Measurements from ENCODE around the gene KLK7.
"Not testable (repeated sequence)": the region's sequence is repeated elsewhere in the genome, so short reads cannot be mapped to it uniquely, and the experiment has no call there.

The KLK7 gene

GRCh38 chr19:50974702-50975556 lies 8.8 kb downstream of the KLK7 start:
- no peak for DNase-seq

DNA sequence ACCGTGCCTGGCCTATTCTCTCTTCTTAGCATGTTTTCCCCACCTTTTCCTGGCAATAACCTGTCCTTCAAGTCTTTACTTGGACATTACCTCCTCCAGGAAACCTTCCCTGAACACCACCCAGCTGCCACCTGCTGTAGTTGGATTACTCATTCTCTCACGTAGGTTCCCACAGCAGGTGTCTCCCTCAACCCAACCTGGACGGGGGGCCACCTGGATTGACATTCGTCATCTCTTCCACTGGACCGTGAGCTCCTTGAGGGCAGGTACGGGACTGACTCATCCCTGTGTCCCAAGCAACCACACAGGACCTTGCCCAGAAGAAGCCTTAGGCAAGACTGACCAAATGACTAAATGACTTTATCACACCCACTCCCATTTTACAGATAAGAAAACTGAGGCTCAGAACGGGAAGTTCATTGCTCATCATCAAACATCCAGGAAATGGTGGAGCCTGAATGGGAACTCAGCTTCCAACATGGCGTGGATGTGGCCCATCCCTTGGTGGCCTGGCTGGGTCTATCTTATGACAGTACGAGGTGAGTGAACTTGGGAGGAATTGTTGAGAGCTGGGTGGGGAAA lies 10.8 kb downstream of the KLK7 start:
- no peak for DNase-seq

- not testable (repeated sequence) for DNase-seq
Measured at GRCh38 chr19:50969810-50970209, 13.9 kb downstream of the KLK7 start.

DNA sequence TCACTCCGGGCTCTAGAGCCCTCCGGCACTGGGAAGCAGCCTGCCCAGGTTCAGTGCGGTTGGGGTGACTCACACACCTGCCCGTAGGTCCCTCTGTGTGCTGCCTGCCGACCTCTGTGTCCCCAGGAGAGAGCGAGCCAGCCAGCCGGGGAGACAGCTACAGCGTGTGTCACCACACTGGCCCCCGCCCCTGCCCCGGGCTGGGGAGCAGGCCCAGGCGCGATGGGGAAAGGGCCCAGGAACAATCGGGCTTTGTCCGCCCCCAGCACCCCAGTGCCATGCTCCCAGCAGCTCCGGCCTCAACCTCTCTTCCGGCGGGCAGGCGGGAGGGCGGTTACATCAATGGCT lies 14.3 kb downstream of the KLK7 start, which contains the start of gene KLK6:
TSS of gene KLK6 (minus strand) at position 179 of the 348 bp plus-strand sequence. CDS start 1,487 bp downstream, outside the sequence.
- no peak for DNase-seq

DNA sequence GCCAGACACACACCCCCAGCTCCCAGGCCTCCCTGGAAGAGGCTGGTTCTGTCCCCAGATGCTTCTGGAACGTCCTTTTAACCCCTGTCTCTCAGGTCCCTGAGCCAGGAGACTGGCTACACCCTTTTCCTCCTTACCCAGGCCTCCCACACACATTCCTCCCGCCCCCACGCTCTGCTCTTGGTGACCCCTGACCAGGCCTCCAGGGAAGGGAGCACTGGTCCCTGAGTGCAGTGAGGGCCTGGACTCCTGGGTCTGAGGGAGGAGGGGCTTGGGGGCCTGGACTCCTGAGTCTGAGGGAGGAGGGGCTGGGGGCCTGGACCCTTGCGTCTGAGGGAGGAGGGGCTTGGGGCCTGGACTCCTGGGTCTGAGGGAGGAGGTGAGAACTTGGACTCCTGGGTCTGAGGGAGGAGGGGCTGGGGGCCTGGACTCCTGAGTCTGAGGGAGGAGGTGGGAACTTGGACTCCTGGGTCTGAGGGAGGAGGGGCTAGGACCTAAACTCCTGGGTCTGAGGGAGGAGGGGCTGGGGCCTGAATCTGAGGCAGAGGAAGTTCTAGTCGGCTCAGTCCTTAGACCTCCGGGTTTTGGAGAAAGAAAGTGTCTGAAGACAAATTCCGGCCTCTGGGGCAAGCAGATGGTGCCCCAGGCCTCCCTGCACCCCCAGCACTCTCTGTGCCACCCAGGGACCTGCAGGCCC lies 14.9 kb downstream of the KLK7 start:
- no peak for DNase-seq

GRCh38 chr19:50967929-50968715 lies 15.6 kb downstream of the KLK7 start:
- no peak for DNase-seq

- no peak for DNase-seq
Measured at GRCh38 chr19:50964266-50964665, 19.5 kb downstream of the KLK7 start.

GRCh38 chr19:50963381-50963780 lies 20.3 kb downstream of the KLK7 start:
- no peak for DNase-seq

DNA sequence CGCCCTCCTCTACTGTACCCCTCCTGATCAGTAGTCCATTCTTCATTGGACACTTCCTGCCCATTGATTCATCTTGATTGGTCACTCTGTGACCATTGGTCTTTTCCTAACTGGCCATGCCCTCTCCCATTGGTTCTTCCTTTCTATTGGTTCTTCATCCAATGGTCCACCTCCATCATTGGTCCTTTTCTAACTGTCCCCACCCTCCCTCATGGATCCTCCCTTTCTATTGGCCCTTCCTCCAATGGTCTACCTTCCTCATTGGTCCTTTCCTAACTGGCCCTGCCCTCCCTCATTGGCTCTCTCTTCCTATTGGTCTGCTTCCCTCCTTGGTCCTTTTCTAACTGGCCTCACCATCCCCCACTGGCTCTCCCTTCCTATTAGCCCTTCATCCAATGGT lies 21.5 kb downstream of the KLK7 start:
- DNase-seq = no peak

- no peak for DNase-seq
Measured at GRCh38 chr19:50959731-50960500, 23.8 kb downstream of the KLK7 start.

DNA sequence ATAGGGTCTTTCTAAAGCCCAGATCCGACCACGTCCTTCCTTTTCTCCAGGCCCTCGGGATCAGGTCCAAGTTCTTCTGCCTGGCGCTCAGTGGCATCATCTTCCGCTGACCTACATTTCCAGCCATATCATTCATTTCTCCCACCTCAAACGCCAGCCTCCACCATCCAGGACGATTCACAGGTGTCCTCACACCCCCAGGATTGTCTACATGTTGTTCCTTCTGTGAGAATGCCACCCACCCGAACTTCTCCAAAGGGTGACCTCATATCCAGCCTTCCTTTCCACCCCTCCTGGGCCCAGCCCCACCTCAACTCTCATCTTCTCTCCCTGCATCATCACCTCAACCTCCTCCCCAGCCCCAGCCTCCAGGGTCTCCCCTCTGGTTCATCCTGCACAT lies 26.1 kb downstream of the KLK7 start:
- no peak for DNase-seq

DNA sequence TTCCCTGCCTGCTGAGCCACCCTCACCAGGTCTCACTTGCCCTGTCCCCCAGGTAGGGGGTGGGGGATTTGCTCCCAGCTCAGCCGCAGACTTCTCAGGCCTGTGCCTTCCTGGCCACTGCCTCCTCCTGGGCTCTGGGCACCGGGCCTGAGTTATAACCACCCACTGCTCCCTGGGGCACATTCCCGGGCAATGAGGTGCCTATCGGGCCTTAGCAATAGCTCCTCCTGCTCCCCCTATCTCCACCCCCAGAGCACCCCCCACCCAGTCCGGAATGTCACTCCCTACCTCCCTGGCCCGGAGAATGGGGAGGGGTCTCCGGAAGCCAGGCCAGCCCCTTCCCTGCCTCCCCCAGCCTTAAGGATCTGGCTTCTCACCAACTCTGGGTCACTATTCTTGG lies 30.8 kb downstream of the KLK7 start, which contains the start of gene KLK5:
TSS of gene KLK5 (minus strand) at position 129 of the 400 bp plus-strand sequence. CDS start 381 bp downstream, outside the sequence.
- no peak for DNase-seq

GRCh38 chr19:50949861-50950260 lies 33.9 kb downstream of the KLK7 start:
- DNase-seq = no peak

- no peak for DNase-seq
Measured at GRCh38 chr19:50947123-50947522, 36.6 kb downstream of the KLK7 start.

DNA sequence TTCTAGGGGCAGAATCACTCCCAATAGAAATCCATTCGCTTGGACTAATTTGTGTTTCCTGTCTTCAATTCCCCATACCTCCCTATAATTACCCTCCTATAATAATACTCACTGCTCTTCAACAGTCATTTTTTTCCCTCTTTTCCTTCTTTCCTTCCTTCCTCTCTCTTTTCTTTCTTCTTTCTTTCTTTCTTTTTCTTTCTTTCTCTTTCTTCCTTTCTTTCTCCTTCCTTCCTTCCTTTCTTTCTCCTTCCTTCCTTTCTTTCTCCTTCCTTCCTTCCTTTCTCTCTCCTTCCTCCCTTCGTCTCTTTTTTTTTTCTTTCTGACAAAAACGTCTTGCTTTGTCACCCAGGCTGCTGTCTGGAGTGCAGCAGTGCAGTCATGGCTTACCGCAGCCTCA lies 38.9 kb downstream of the KLK7 start:
- no peak for DNase-seq

DNA sequence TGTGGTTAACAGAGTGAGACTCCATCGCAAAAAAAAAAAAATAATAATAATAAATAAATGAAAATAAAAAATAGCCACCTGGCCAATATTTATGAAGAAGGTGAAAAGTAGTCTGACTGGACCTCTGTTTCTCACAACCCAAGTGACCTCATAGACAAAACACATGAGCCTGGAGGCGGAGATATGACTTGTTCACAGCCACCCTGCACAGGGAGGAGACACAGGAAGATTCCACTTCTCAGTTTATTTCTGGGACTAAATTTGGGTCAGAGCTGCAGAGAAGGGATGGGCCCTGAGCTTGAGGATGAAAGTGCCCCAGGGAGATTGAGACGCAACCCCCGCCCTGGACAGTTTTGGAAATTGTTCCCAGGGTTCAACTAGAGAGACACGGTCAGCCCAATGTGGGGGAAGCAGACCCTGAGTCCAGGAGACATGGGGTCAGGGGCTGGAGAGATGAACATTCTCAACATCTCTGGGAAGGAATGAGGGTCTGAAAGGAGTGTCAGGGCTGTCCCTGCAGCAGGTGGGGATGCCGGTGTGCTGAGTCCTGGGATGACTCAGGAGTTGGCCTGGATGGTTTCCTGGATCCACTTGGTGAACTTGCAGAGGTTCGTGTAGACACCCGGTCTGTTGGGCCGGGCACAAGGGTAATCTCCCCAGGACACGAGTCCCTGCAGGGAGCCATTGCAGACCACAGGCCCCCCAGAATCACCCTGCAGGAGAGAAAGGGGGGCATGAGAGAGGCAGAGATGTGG lies 40.5 kb downstream of the KLK7 start:
- no peak for DNase-seq

DNA sequence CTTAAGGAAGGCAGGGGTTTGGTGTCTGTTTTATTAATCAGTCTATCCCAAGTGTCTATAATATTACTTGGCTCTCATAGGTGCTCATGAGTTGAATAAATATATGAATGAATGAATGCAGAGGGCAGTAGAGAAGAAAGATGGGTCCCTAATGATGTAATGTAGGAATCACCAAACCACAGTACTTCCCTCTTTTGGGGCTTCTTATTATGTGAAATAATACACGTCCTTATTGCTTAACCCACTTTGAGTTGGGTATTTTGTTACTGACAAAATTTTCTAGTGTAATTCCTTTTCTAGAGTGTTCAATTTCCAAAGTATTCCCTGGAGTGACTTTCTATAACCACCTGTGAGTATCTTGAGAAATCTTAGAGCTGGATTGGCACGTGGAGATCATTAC lies 44.1 kb downstream of the KLK7 start:
- no peak for DNase-seq

DNA sequence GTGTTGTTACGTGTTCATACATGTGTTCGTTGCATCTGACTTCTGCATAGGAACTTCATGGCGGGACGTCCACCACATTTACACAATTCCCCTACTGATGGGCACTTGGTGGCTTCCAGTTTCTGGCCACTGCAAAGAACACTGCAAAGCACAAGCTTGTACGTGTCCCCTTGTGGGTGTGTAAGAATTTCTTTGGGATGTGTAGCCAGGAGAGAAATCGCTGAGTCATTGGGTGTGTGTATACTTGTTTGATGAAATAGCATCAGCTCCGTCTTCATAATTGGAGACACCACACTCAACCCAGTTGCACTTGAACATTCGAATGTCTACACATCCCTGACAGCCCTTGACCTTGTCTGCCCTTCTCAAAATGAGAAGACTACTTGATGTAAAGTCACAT lies 50.1 kb downstream of the KLK7 start:
- DNase-seq = no peak

DNA sequence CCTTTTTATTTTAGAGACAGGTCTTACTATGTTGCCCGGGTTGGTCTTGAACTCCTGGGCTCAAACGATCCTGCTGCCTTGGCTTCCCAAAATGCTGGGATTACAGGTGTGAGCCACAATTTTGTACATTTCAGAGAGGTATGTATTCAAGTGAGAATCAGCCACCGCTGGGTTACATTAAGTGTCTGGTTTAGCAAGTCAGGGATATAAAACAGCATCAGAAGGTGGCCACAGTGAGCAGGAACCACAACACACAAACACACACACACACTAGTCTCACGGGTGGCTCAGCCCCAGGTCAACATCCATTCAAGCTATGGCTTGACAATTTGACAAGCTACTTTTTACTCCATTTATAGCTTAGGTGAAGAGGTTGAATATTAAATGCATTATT lies 51.0 kb downstream of the KLK7 start:
- DNase-seq = no peak

DNA sequence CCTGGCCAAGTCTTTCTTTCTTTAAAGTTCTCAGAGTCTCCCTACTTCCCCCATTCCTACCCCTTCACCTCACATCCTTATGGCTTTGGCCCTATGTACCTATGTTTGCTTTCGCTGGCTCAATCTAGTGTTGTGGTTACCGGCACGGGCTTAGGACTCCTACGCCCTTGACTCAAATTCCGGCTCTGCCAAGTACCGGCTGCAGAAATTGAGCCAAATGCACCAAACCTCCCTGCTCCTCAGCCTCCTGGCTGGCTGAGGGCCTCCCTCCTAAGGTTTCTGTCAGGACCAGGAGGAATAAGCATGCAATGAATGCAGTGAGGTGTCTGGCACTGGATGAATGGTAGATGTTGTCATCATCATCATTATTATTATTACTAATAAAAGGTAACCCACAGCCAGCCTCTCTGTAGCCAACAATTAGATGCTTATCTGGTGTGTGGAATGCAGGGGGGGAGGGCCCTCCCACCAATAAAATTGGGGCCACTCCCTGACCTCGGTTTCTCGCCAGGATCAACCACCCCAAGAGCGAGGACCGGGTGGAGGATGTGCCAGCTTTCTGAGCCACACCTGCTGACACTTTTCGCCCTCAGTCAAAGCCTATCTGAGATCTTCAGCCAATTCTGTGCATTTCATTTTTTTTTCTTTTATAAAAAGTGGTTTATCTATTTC lies 51.6 kb downstream of the KLK7 start:
- no peak for DNase-seq

GRCh38 chr19:50931023-50931422 lies 52.7 kb downstream of the KLK7 start:
- DNase-seq = no peak

Data from NCI-H2029 (cell line).